Large intestine (tissue), 3 donors: ENCODE measurements around the gene ROPN1. TPM values are rescaled to one million over a fixed set of nuclear protein-coding genes. Genes with fewer than 3 reads are reported as not detected.
A peak's percentile ranks its signal among the peaks of the same experiment; 100 is the strongest.
"Not testable (repeated sequence)": the region's sequence is repeated elsewhere in the genome, so short reads cannot be mapped to it uniquely, and the experiment has no call there.

Experiments used
- DNase-seq, 2 donors: peaks; one replicate each; pipeline versions ENCODE4 v3.0.0 to v3.0.0-alpha.2; 2013
- H3K27ac ChIP-seq: one replicate; pipeline ENCODE4 v1.5.1; 2013; ENCODE audit warnings: low read length
- H3K27me3 ChIP-seq: 2 replicates; pipeline ENCODE4 v1.6.1; 2013; ENCODE audit warnings: low read length; ENCODE audit not compliant: control insufficient read depth, insufficient read depth
- H3K36me3 ChIP-seq: 2 replicates; pipeline ENCODE4 v1.6.1; 2013; ENCODE audit warnings: low read length; ENCODE audit not compliant: control insufficient read depth, insufficient read depth
- H3K4me1 ChIP-seq: one replicate; pipeline ENCODE4 v1.6.1; 2013; ENCODE audit warnings: low read length; ENCODE audit not compliant: control insufficient read depth, insufficient read depth
- H3K4me3 ChIP-seq: one replicate; pipeline ENCODE4 v1.5.1; 2013; ENCODE audit warnings: low read length
- H3K9me3 ChIP-seq: one replicate; pipeline ENCODE4 v1.6.1; 2013; ENCODE audit warnings: mild to moderate bottlenecking, low read depth, low read length, moderate library complexity; ENCODE audit not compliant: control insufficient read depth
- WGBS: methylation state at CpG from one replicate; pipeline ENCODE4 v1.1.5; 2013; ENCODE audit warnings: low lambda C conversion rate; ENCODE audit not compliant: insufficient coverage; 5-methylcytosine and 5-hydroxymethylcytosine counted together
- polyA plus RNA-seq: library from polyadenylated mRNA; unstranded; fragments of 120-200 nt; gene quantifications from one replicate; pipeline ENCODE4 v1.2.1, GENCODE V29; 2013

The ROPN1 gene
- polyA plus RNA-seq, 1 donor = 0.16 TPM

GRCh38 chr3:124001366-124001765, 9.4 kb upstream of the ROPN1 start:
- H3K4me1 ChIP-seq, DNase-seq, H3K36me3 ChIP-seq, H3K9me3 ChIP-seq, H3K27ac ChIP-seq, H3K4me3 ChIP-seq: not testable (repeated sequence)
- 95% methylated on average over 3 of the region's 6 CpGs for WGBS
- peaks cover 11% of the 10 kb centered on the region for H3K27me3 ChIP-seq

GRCh38 chr3:123997543-123997942, 5.6 kb upstream of the ROPN1 start:
- DNase-seq = no peak
- no CpG with 5 or more reads among the region's 2 CpGs for WGBS
- no peak overlapping the region for H3K27ac ChIP-seq
- H3K27me3 ChIP-seq = peaks cover 18% of the 10 kb centered on the region
- no peaks in the 10 kb centered on the region for H3K36me3 ChIP-seq
- no peaks in the 10 kb centered on the region for H3K4me1 ChIP-seq
- H3K9me3 ChIP-seq = no peaks in the 10 kb centered on the region
- H3K4me3 ChIP-seq = no peak overlapping the region

- Histone ChIP-seq H3K36me3 (no peaks in the 10 kb centered on the region), H3K27me3 (peaks cover 29% of the 10 kb centered on the region), H3K27ac (no peak overlapping the region), H3K9me3 (no peaks in the 10 kb centered on the region), H3K4me1 (no peaks in the 10 kb centered on the region), H3K4me3 (no peak overlapping the region)
- DNase-seq = no peak
- no CpG with 5 or more reads among the region's 1 CpG for WGBS
These were observed 1.9 kb upstream of the ROPN1 start for GRCh38 chr3:123993818-123994217.

DNA sequence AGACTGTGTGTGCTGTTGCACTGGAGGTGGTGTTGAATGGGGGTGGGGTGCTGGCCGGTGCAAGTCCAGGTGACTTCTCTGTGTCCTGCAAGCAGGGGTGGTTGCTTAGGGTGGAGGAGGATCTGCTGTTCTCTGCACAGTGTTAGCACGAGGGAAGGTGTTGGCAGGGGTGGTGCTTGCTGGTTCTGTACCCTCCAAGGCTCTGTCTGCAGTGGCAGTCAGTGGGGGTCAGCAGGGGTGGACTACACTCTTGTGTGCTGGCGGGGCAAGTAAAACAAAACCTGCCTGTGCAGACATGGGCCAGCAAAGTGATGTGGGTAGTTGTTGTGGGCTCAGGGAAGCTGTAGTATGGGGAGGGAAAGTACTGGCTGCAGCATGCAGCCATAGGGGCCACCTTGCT, 5.5 kb downstream of the ROPN1 start:
- Histone ChIP-seq H3K4me3 (no peak overlapping the region), H3K9me3 (no peaks in the 10 kb centered on the region), H3K27me3 (peaks cover 43% of the 10 kb centered on the region), H3K4me1 (no peaks in the 10 kb centered on the region), H3K36me3 (no peaks in the 10 kb centered on the region), H3K27ac (no peak overlapping the region)
- no CpG with 5 or more reads among the region's 3 CpGs for WGBS
- no peak for DNase-seq

DNA sequence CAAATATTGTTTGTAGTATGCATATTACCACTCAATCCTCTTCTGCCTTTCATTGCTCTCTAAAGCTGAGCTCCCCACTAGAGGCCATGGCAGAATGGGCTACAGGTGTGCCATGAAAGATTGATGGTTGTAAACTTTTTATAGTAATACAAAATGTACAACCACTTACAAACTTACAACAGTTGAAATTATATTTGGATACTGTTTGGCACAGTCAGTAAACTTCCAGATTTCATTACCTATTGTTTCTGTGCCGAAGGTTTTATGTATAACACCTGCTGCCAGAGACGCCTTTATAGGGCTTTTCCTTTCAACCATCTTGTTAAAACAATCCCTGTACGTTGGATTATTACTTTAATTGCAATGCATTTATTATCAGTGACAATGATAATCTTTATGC, 7.0 kb downstream of the ROPN1 start:
- DNase-seq = no peak
- no peaks in the 10 kb centered on the region for H3K4me1 ChIP-seq
- H3K4me3 ChIP-seq = no peak overlapping the region
- H3K27me3 ChIP-seq = peaks cover 45% of the 10 kb centered on the region
- H3K36me3 ChIP-seq = no peaks in the 10 kb centered on the region
- H3K9me3 ChIP-seq = no peaks in the 10 kb centered on the region
- 72% methylated on average over 3 of the region's 3 CpGs for WGBS
- no peak overlapping the region for H3K27ac ChIP-seq

DNA sequence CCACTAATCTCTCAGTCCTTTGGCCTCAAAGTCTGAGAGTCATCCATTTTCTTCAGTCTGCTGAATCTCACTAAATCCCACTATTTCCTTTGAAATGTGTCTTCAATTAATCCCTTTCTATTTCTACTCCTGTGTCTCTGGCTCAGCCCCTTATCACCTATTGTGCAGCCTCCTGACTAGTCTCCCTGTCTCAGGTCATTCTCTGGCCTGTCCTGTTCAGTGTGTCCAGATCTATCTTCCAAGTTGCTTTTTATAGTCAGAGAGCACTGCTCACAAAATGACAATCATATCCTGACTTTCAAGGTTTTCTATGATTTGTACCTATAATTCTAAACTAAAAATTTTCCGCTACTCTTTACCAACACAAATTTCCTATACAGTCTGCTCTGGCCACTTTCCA, 7.6 kb downstream of the ROPN1 start:
- Histone ChIP-seq H3K36me3 (no peaks in the 10 kb centered on the region), H3K9me3 (no peaks in the 10 kb centered on the region), H3K4me1 (no peaks in the 10 kb centered on the region), H3K27me3 (peaks cover 41% of the 10 kb centered on the region), H3K27ac (no peak overlapping the region), H3K4me3 (no peak overlapping the region)
- DNase-seq = no peak
- 100% methylated on average over 1 of the region's 1 CpG for WGBS

DNA sequence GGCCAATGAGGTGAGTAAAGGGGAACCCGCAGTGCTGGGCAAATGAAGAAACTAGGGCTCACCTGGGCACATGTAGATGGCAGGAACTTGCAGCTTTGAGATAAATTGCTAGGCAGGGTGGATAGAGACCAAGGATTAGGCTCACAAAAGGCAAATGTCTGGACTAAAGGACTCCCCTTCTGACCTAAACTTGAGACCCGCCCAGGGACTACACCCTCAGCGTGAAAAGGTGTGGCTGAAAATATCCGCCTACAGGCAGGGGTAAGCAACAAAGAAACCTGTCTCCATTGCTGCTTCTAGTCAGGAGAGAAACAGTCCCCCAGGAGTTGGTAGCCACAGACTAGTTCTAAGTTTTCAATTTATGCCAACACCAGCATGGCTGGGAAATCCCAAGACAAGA, 10.6 kb downstream of the ROPN1 start:
- H3K27me3 ChIP-seq = peaks cover 20% of the 10 kb centered on the region
- WGBS = no CpG with 5 or more reads among the region's 4 CpGs
- H3K4me1 ChIP-seq, DNase-seq, H3K36me3 ChIP-seq, H3K9me3 ChIP-seq, H3K27ac ChIP-seq, H3K4me3 ChIP-seq: not testable (repeated sequence)

- no peaks in the 10 kb centered on the region for H3K4me1 ChIP-seq
- 100% methylated on average over 2 of the region's 4 CpGs for WGBS
- H3K36me3 ChIP-seq = no peaks in the 10 kb centered on the region
- no peak for DNase-seq
- H3K27me3 ChIP-seq = peaks cover 18% of the 10 kb centered on the region
- H3K9me3 ChIP-seq = no peaks in the 10 kb centered on the region
- H3K4me3 ChIP-seq = no peak overlapping the region
- H3K27ac ChIP-seq = no peak overlapping the region
These were observed 11.4 kb downstream of the ROPN1 start for GRCh38 chr3:123980539-123980938.

GRCh38 chr3:123979525-123980501, 12.1 kb downstream of the ROPN1 start:
- WGBS = no CpG with 5 or more reads among the region's 29 CpGs
- Histone ChIP-seq H3K27me3 (peaks cover 18% of the 10 kb centered on the region), H3K4me3 (peak overlapping the region; percentile 24)
- H3K9me3 ChIP-seq, H3K36me3 ChIP-seq, H3K27ac ChIP-seq, H3K4me1 ChIP-seq: not testable (repeated sequence)
- peak; percentile 5 to 19 for DNase-seq

DNA sequence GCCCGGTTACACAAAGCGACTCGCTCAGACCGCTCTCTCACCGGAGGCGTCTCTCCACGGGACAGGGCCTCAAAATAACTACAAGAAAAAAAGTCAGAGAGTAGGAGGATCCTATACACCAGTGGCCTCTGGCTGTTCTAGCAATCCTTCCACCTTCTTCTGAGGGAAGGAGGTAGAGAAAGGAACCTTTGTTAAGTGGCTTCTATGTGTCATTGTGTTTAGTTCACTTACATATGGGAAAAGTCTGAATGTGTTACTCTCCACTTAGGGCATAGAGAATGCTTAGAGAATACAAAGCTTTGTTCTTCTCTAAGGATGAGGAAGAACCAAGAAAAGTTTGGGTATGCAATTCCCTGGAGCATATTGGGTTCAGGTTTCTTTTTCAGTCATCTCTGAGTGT, 15.0 kb downstream of the ROPN1 start:
- H3K4me1 ChIP-seq, DNase-seq, H3K4me3 ChIP-seq, H3K27ac ChIP-seq, H3K9me3 ChIP-seq, H3K36me3 ChIP-seq: not testable (repeated sequence)
- WGBS = no CpG with 5 or more reads among the region's 7 CpGs
- peaks cover 13% of the 10 kb centered on the region for H3K27me3 ChIP-seq
